Uterus (tissue), 2 donors: ENCODE data around the gene TSC2.
"Not testable (repeated sequence)": the region's sequence is repeated elsewhere in the genome, so short reads cannot be mapped to it uniquely, and the experiment has no call there.

ENCODE experiments used
- CTCF ChIP-seq, 4 experiments: fragments of 200-600 bp in 2 of 4; fragments of 450-650 bp in 2 of 4; sonication (generic) in 2 of 4; IDR thresholded peaks; one replicate each; pipeline ENCODE4 v1.5.1; 2016 to 2019; ENCODE audit warnings: antibody characterized with exemption in 4 of 4, mild to moderate bottlenecking in 2 of 4, moderate library complexity in 1 of 4
- POLR2A ChIP-seq, 2 donors: fragments of 450-650 bp; IDR thresholded peaks; one replicate each; pipeline ENCODE4 v1.6.1; 2016; ENCODE audit warnings: antibody characterized with exemption in 2 of 2, mild to moderate bottlenecking in 1 of 2, moderate library complexity in 1 of 2

- not testable (repeated sequence) for TF ChIP-seq POLR2A, CTCF (IDR thresholded peaks at IDR 0.05)
Measured at GRCh38 chr16:2129890-2130447, 82.2 kb downstream of the TSC2 start.
